HepG2 (cell line): Measurements from ENCODE around the gene TMEM9B. TPM values are rescaled to one million over a fixed set of nuclear protein-coding genes. Genes with fewer than 3 reads are reported as not detected.

Experiments used
- GLI4 ChIP-seq: sonication (generic); formaldehyde crosslinking; IDR thresholded peaks from 2 replicates; pipeline ENCODE4 v1.5.1; 2020; ENCODE audit warnings: missing genetic modification reagents, mild to moderate bottlenecking, moderate library complexity, borderline replicate concordance
- HIVEP1 ChIP-seq: sonication (generic); formaldehyde crosslinking; IDR thresholded peaks from 2 replicates; pipeline ENCODE4 v1.4.0; 2020; ENCODE audit warnings: mild to moderate bottlenecking, missing genetic modification reagents
- MEF2D ChIP-seq: sonication (generic); formaldehyde crosslinking; IDR thresholded peaks from 2 replicates; pipeline ENCODE4 v1.5.1; 2020; ENCODE audit warnings: mild to moderate bottlenecking, missing genetic modification reagents
- NFKB2 ChIP-seq: sonication (generic); formaldehyde crosslinking; IDR thresholded peaks from 2 replicates; pipeline ENCODE4 v1.4.0; 2020; ENCODE audit warnings: missing genetic modification reagents, borderline replicate concordance
- NR2C2 ChIP-seq: sonication (generic); formaldehyde crosslinking; IDR thresholded peaks from 2 replicates; pipeline ENCODE4 v1.4.0; 2020; ENCODE audit warnings: missing genetic modification reagents, mild to moderate bottlenecking, moderate library complexity, borderline replicate concordance
- PCBP1 ChIP-seq: fragments of 200-400 bp; formaldehyde crosslinking; IDR thresholded peaks from 2 replicates; pipeline ENCODE4 v1.6.1; 2017; ENCODE audit warnings: mild to moderate bottlenecking, low read depth, low read length, borderline replicate concordance
- RBFOX2 ChIP-seq: fragments of 200-400 bp; formaldehyde crosslinking; IDR thresholded peaks from 2 replicates; pipeline ENCODE4 v1.6.1; 2017; ENCODE audit warnings: low read depth, mild to moderate bottlenecking, low read length
- SMARCE1 ChIP-seq: fragments of 450-650 bp; IDR thresholded peaks from 2 replicates; pipeline ENCODE4 v1.6.1; 2017; ENCODE audit warnings: borderline replicate concordance
- TCF7 ChIP-seq: sonication (generic); IDR thresholded peaks from 2 replicates; pipeline ENCODE4 v1.6.1; 2016; ENCODE audit warnings: antibody characterized with exemption, low read depth
- TGIF2 ChIP-seq: IDR thresholded peaks from 2 replicates; pipeline ENCODE4 v1.6.1; 2016; ENCODE audit warnings: control low read depth, missing compliant biosample characterization
- ZFX ChIP-seq: sonication (generic); formaldehyde crosslinking; IDR thresholded peaks from 2 replicates; pipeline ENCODE4 v1.4.0; 2020; ENCODE audit warnings: mild to moderate bottlenecking, low read depth, missing genetic modification reagents, moderate library complexity
- ZMAT5 ChIP-seq: sonication (generic); formaldehyde crosslinking; IDR thresholded peaks from 2 replicates; pipeline ENCODE4 v1.5.0; 2020; ENCODE audit warnings: mild to moderate bottlenecking, low read depth, missing genetic modification reagents, borderline replicate concordance
- ZMYM4 ChIP-seq: sonication (generic); formaldehyde crosslinking; IDR thresholded peaks from 2 replicates; pipeline ENCODE4 v1.8.1; 2023; ENCODE audit warnings: mild to moderate bottlenecking, missing genetic modification reagents
- ZNF160 ChIP-seq: sonication (generic); formaldehyde crosslinking; IDR thresholded peaks from 2 replicates; pipeline ENCODE4 v1.8.0; 2022; ENCODE audit warnings: mild to moderate bottlenecking, inconsistent platforms, missing genetic modification reagents
- ZNF317 ChIP-seq: sonication (generic); formaldehyde crosslinking; IDR thresholded peaks from 2 replicates; pipeline ENCODE4 v1.5.0; 2020; ENCODE audit warnings: mild to moderate bottlenecking, missing genetic modification reagents
- polyA plus RNA-seq, 8 experiments: library from polyadenylated mRNA; depleted of rRNA in 3 of 8; stranded (reverse) in 7 of 8; unstranded in 1 of 8; fragments of >200 nt; fragmentation: Illumina TruSeq in 4 of 8; extraction: Trizol in 4 of 8; gene quantifications; 2 replicates each; pipeline versions ENCODE4 v1.2.1 to v1.2.3, GENCODE V29; 2011 to 2016; ENCODE audit warnings: low read depth in 4 of 8, missing spikeins in 1 of 8, mixed read lengths in 1 of 8; ENCODE audit not compliant: insufficient read depth in 1 of 8
- total RNA-seq, 5 experiments: library from RNA; depleted of rRNA; stranded (reverse); fragments of >200 nt; fragmentation: Illumina TruSeq; extraction: Trizol; gene quantifications; 2 replicates each; pipeline ENCODE4 v1.2.3, GENCODE V29; 2016; ENCODE audit warnings: low read depth in 1 of 5
- TF ChIP-seq, protein P1 (sequence below): sonication (generic); formaldehyde crosslinking; conservative IDR thresholded peaks from 2 replicates; pipeline ENCODE4 v1.8.0; 2022; ENCODE audit warnings: mild to moderate bottlenecking, moderate library complexity, missing genetic modification reagents
- TF ChIP-seq, protein P2 (sequence below): IDR thresholded peaks from 2 replicates; pipeline ENCODE4 v1.6.1; 2016; ENCODE audit warnings: mild to moderate bottlenecking, missing biosample characterization, missing genetic modification reagents
- TF ChIP-seq, protein P3 (sequence below): sonication (generic); formaldehyde crosslinking; IDR thresholded peaks from 2 replicates; pipeline ENCODE4 v1.4.0; 2020; ENCODE audit warnings: missing genetic modification reagents
- TF ChIP-seq, protein P4 (sequence below): sonication (generic); formaldehyde crosslinking; IDR thresholded peaks from 2 replicates; pipeline ENCODE4 v1.4.0; 2020; ENCODE audit warnings: missing genetic modification reagents
- TF ChIP-seq, protein P5 (sequence below): IDR thresholded peaks from 2 replicates; pipeline ENCODE4 v1.6.1; 2016; ENCODE audit warnings: missing compliant biosample characterization, missing genetic modification reagents, borderline replicate concordance

Gene TMEM9B
- total and polyA plus RNA-seq, 2 of the 13 experiments (the other 11 are each of a cell fraction or from before 2014, with no cell fraction given): 12.4 to 20.8 TPM

GRCh38 chr11:8911029-8911823, 53.0 kb downstream of the TMEM9B start, which contains the start of gene AKIP1 (continued):
- TF ChIP-seq, protein P1, sequence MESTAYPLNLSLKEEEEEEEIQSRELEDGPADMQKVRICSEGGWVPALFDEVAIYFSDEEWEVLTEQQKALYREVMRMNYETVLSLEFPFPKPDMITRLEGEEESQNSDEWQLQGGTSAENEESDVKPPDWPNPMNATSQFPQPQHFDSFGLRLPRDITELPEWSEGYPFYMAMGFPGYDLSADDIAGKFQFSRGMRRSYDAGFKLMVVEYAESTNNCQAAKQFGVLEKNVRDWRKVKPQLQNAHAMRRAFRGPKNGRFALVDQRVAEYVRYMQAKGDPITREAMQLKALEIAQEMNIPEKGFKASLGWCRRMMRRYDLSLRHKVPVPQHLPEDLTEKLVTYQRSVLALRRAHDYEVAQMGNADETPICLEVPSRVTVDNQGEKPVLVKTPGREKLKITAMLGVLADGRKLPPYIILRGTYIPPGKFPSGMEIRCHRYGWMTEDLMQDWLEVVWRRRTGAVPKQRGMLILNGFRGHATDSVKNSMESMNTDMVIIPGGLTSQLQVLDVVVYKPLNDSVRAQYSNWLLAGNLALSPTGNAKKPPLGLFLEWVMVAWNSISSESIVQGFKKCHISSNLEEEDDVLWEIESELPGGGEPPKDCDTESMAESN: no peak; the same call in 1 of the 2 replicates
- TF ChIP-seq, protein P2, sequence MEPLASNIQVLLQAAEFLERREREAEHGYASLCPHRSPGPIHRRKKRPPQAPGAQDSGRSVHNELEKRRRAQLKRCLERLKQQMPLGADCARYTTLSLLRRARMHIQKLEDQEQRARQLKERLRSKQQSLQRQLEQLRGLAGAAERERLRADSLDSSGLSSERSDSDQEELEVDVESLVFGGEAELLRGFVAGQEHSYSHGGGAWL (CRISPR knock-in tag): peak; percentile 67; the same call in 1 of the 2 replicates
- TF ChIP-seq MEF2D (CRISPR knock-in tag): peak; percentile 73
- TF ChIP-seq RBFOX2: peak; percentile 87
- TF ChIP-seq ZMAT5 (CRISPR knock-in tag): no peak
- 0 out of 2 replicates have a peak, but pooled peaks have one; percentile 62 for TF ChIP-seq TGIF2 (CRISPR knock-in tag)
- TF ChIP-seq, protein P3, sequence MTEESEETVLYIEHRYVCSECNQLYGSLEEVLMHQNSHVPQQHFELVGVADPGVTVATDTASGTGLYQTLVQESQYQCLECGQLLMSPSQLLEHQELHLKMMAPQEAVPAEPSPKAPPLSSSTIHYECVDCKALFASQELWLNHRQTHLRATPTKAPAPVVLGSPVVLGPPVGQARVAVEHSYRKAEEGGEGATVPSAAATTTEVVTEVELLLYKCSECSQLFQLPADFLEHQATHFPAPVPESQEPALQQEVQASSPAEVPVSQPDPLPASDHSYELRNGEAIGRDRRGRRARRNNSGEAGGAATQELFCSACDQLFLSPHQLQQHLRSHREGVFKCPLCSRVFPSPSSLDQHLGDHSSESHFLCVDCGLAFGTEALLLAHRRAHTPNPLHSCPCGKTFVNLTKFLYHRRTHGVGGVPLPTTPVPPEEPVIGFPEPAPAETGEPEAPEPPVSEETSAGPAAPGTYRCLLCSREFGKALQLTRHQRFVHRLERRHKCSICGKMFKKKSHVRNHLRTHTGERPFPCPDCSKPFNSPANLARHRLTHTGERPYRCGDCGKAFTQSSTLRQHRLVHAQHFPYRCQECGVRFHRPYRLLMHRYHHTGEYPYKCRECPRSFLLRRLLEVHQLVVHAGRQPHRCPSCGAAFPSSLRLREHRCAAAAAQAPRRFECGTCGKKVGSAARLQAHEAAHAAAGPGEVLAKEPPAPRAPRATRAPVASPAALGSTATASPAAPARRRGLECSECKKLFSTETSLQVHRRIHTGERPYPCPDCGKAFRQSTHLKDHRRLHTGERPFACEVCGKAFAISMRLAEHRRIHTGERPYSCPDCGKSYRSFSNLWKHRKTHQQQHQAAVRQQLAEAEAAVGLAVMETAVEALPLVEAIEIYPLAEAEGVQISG (CRISPR knock-in tag): peak; percentile 27; the same call in 1 of the 2 replicates
- TF ChIP-seq TCF7: no peak
- no peak for TF ChIP-seq NFKB2
- TF ChIP-seq, protein P4, sequence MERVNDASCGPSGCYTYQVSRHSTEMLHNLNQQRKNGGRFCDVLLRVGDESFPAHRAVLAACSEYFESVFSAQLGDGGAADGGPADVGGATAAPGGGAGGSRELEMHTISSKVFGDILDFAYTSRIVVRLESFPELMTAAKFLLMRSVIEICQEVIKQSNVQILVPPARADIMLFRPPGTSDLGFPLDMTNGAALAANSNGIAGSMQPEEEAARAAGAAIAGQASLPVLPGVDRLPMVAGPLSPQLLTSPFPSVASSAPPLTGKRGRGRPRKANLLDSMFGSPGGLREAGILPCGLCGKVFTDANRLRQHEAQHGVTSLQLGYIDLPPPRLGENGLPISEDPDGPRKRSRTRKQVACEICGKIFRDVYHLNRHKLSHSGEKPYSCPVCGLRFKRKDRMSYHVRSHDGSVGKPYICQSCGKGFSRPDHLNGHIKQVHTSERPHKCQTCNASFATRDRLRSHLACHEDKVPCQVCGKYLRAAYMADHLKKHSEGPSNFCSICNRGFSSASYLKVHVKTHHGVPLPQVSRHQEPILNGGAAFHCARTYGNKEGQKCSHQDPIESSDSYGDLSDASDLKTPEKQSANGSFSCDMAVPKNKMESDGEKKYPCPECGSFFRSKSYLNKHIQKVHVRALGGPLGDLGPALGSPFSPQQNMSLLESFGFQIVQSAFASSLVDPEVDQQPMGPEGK (CRISPR knock-in tag): 0 out of 2 replicates have a peak, but pooled peaks have one; percentile 54
- TF ChIP-seq ZNF160 (CRISPR knock-in tag): 0 out of 2 replicates have a peak, but pooled peaks have one; percentile 37
- peak; percentile 98 for TF ChIP-seq ZFX (CRISPR knock-in tag)
- TF ChIP-seq ZMYM4 (CRISPR knock-in tag): peak; percentile 69; the same call in 1 of the 2 replicates
- TF ChIP-seq SMARCE1: no peak
- TF ChIP-seq, protein P5, sequence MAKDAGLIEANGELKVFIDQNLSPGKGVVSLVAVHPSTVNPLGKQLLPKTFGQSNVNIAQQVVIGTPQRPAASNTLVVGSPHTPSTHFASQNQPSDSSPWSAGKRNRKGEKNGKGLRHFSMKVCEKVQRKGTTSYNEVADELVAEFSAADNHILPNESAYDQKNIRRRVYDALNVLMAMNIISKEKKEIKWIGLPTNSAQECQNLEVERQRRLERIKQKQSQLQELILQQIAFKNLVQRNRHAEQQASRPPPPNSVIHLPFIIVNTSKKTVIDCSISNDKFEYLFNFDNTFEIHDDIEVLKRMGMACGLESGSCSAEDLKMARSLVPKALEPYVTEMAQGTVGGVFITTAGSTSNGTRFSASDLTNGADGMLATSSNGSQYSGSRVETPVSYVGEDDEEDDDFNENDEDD (CRISPR knock-in tag): peak; percentile 86; the same call in 1 of the 2 replicates
- peak; percentile 56; the same call in 1 of the 2 replicates for TF ChIP-seq GLI4 (CRISPR knock-in tag)
- TF ChIP-seq ZNF317: peak; percentile 73; the same call in 1 of the 2 replicates
- no peak for TF ChIP-seq PCBP1
- peak; percentile 92 for TF ChIP-seq HIVEP1 (CRISPR knock-in tag)
- peak; percentile 46; the same call in 1 of the 2 replicates for TF ChIP-seq NR2C2 (CRISPR knock-in tag)
